GM19468 (cell line): Measurements from ENCODE around the gene TNS1.

Experiments used
- ATAC-seq: cut with Tn5 transposase; IDR thresholded peaks from one replicate; pipeline ENCODE4 v1.9.1; 2021; ENCODE audit warnings: mild to moderate bottlenecking, moderate library complexity, moderate number of reproducible peaks; ENCODE audit not compliant: unreplicated experiment; ENCODE audit errors: extremely low read depth

TNS1 gene

DNA sequence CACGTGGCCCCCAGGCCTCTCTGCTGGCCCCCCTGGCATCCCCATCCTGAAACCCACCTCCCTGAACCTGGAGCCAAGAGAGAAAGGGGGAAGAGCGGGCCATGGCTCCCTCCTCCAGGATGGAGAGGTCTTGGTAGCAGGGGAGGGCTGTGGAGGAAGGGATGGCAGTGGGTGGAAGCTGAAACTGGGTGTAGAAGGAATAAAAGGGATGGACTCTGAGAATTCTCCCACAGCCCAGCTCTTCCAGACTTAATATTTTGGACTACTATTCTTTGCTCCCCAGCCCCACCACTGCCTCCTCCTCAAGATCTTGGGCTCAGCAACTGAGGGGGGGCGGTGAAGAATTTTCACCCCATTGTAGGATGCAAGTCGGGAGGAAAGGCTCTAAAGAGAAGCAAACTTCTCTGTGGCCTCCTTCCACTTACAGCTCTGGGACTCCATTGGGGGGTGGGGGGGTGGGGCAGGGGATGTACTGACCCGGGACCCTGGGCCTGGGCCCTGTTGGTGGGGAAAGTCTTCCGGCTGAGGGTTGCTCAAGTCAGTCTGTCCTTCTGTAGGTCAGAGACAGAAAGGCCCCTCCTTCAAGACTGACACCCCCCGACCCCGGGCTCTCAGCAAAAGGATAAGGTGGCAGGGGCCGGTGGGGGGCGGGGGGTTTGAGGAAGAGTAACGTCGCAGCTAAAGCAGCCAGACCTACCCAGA is 501 bp downstream of the TNS1 start:
- no peak for ATAC-seq

DNA sequence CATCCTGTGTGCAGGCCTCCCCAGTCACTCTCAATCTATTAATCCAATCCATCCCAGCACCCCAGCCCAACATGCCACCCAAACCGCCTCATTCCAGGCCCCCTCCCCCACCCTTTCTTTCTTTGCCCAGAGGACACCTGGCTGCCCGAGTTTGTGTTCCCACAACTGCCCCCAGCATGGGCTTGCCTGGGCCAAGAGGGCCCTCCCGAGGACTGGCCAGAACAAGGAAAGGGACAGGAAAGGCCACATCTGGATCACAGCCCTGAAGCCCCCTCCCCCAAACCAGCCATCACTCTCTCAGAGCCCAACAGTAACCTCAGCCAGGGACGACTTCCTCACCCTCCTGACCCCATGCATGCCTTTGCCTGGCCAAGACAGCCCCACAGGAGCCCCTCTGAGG is 1.2 kb downstream of the TNS1 start:
- ATAC-seq, result no peak

DNA sequence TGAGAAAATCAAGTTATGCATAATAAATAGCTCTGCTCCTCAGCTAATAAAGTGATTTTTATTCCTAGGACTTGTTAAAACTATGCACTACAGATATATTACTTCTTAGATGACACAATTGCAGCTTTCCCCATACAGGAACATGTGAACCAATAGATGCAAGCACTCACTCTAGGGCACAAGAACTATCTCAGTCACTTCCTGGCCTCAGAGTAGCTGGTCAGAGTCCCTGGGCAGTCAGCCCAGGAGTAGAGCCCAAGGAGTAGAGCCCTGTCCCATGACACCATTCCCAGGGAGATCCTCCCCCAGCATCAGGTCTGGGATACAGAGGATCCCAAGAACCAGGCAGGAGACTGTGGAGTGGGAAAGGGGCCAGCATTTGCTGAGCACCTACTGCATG is 2.7 kb downstream of the TNS1 start:
- no peak for ATAC-seq

DNA sequence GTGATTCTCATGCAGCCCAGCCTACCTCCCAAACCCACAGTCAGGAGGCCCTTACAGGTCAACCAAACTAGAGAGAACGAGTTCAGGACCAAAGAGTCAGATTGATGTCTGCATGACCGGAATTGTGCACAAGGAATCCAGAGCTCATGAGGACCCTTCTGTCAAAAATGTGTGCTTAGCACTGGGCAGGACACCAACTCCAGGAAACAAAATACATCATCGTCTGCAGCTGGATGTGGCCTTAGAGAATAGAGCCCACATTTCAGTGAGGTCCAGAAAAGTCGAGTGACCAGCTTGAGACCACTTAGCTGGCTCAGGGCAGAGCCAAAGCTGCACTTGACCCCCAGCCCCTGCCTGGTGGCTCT is 3.2 kb downstream of the TNS1 start:
- no peak for ATAC-seq

DNA sequence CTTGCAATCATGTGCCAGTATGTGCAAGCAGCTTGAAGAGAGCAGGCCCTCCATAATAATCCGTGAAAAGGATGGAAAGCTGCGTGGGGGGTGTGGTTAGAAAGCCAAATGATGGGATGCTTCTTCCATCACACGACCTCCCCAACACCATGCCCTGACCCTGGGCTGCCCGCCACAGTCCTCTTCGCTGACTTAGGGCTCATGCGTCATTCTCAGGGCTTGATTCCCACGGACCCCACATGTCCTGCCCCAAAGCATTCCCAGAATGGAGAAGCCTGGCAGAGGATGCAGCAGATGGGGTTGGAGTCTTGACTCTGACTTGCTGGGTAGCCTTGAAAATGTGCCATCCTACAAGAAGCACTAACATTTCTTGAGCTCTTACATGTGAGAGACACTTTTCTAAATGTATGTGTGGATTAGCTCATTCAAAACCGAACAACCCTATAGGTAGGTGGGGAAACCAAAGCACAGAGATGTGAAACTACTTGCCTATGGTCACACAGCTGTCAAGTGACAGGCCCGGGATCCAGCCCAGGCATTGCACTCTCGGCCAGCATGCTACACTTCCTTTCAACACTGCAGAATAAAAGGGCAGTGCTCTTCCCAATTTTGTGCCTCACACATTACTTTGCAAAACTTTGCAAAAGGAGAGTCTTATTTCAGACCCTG is 3.7 kb downstream of the TNS1 start:
- ATAC-seq, result no peak

DNA sequence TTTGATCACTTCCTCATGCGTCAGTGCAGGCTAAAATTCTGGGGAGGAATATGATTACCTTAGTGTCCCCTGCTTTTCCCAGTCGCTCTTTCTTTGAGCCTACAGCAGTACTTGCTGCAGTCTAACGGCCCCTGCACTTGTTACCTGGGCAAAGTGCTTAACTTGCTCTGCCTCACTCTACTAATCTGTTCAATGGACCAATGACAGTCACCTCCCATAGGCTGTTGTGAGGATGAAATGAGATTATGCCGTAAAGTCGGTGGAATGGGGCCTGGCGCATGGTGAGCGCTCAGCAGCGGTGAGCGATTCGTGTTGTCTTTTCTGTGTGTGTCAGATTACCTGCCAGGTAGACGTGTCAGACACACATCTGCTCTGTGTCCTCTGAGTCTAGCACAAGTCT is 5.3 kb downstream of the TNS1 start:
- no peak for ATAC-seq

DNA sequence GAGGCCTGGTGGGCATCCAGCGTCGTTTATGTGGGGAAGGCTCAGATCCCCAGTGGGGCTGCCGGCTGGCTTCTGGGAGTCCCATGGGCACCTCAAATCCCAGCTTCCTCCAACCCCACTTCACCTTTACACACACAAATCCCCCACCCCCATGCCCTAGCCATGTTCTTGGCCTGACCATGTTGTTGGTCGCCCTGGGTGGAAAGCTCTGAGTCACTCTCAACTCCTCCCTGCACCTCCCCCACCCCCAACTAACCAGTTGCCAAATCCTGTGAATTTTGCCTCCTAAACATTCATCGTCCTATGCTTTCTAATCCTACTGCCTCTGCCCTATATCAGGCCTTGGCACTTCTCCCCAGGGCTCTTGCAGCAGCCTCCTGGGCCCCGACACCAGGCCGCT is 6.4 kb downstream of the TNS1 start:
- ATAC-seq, result no peak

DNA sequence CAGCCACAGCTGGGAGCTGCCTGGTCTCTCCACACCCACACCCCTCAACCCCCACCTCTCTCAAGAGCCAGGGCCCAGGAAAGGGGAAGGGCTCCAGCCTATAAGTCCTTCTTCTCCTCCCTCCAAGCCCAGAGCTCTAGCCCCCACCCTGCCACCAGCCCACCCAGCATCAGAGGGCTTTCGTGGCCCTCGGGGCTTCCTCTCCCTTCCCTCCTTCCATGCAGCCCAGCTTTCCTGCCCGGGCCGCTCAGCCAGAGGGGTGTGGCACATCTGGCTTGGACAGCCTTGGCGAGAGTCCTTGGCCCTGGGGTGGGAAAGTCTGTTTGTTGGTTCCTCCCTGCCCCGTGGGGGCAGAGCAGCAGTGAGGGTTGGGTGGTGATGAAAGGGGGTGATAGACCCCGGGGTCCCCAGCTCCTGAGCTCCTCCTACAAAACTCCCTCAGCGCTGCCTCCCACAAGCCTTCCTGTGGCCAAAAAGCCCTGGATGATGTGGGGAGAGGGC is 7.0 kb downstream of the TNS1 start:
- ATAC-seq, result no peak

DNA sequence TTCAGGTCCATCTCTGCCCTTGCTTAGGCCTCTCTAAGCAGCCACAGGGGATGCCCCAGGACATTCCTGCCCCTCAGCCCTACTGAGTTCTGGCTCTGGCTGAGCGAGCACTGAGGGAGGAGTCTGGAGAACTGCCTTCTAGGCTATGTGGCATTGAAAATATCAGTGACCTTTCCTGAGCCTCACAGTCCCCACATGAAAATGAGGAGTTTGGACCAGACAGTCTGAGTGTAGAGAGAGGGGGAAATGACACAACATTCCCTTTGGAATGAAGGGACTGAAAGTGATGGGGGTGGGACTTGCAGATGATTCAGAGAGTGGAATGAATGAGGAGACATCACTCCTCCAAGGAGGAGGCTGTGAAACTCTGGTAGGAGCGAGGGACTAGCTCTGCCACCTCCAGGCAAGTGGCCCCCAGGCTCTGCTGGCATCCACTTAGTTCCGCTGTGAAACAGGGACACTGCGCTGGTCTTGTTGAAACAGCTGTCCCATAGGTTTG is 8.0 kb downstream of the TNS1 start:
- ATAC-seq, result no peak

DNA sequence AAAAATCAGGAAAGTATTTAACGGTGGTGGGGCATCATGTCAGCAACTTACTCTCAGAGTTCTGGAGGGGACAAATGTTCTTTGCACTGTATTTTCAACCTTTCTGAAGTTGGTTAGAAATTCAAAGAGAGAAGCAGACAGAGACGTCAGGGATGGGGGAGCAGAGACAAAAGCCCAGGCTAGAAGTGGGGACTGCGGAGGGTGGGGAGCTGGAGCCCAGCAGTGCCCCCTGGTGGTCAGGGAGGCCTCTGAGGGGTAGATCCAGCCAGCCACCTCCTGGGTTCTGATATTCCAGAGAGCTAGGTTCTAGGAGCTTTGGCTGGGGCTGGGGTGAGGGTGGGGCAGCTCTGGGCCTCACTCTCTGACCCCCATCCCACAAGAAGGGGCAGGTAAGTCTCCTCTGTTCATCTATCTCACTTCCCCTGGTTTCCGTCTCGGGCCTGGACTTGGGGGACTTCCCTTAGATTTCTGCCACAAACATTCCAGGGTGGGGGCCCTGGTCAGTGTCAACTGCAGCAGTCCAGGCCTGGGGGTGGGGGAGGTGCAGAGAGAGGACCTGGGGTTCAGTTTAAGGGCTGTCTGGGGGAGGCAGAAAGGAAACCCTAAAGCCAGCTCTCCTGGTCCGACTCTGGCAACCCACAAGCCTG is 8.9 kb downstream of the TNS1 start:
- no peak for ATAC-seq

DNA sequence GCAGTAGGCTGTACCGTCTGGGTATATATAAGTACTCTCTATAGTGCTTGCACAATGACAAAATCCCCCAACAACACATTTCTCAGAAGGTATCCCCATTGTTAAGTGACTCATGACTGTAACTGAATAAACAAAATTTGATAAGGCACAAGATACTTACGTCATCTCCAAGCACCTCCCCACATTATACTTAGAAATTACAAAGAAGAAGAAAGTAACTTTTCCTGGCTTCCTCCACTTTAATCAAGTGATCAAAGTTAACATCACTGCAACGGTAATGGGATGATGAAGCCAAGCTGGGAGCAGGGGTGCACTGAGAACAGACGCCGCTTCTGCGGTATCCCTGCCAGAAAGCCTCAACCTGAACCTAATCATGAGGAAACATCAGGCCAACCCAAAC is 9.7 kb downstream of the TNS1 start:
- ATAC-seq, result no peak

DNA sequence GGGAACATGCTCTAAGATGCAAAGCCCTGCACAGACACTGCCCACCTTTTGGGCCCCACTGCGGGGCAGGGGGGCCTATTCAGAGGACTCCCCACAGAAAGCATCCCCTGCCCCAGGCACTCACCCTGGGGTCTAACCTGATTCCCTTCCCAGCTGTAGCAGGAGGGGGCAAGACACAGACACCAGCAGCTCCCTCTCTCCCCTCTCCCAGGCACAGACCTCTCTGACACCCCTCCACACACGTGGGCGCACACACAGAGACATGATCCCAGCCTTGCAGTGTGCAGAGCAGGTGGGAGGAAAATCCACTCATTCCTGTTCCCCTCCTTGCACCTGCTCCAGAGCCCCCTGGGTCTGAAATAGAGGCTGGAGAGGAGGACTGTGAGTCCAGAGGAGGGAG is 10.7 kb downstream of the TNS1 start:
- ATAC-seq, result no peak

DNA sequence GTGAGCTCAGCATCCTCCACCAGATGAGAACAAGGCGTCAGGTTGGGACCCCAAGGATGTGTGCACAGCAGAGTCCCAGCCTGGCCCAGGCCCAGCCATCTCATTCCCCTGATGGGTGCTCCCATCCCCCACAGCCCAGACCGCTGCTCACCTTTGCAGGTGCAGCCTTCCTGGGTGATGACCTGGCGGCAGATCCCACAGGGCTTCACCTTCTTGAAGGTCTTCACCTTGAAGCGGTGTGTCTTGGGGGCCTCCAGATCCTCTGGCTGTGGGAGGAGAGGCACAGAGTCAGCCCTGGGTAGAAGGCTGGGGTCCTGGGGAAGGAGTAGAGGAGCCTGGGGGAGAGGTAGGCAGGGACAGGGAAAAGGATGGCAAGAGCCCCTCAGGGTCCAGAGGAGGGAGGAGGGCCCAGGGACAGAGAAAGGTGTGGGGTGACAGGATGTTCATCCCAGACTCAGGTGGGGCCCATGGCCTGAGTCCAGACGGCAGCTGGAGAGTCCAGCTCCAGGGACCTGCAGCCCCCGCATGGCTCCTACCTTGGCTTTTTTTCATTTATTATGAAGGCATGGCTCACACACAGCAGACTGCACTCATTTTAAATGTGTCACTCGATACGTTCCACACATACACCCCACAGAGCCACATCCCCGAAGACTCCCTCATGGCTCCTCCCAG is 11.9 kb downstream of the TNS1 start:
- no peak for ATAC-seq

DNA sequence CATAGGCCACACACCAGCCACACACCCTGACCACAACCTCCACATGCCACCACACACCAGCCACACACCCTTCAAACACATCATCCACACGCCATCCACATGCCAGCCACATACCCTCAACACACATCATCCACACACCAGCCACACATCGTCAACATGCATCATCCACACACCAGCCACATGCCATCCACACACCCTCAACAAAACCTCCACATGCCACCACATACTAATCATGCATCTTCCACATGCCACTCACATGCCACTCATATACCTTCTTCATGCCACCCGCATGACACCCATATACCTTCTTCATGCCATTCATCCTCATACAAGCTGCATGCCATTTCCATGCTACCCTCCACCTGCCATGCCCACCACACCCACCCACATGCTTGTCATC is 12.4 kb downstream of the TNS1 start:
- no peak for ATAC-seq

DNA sequence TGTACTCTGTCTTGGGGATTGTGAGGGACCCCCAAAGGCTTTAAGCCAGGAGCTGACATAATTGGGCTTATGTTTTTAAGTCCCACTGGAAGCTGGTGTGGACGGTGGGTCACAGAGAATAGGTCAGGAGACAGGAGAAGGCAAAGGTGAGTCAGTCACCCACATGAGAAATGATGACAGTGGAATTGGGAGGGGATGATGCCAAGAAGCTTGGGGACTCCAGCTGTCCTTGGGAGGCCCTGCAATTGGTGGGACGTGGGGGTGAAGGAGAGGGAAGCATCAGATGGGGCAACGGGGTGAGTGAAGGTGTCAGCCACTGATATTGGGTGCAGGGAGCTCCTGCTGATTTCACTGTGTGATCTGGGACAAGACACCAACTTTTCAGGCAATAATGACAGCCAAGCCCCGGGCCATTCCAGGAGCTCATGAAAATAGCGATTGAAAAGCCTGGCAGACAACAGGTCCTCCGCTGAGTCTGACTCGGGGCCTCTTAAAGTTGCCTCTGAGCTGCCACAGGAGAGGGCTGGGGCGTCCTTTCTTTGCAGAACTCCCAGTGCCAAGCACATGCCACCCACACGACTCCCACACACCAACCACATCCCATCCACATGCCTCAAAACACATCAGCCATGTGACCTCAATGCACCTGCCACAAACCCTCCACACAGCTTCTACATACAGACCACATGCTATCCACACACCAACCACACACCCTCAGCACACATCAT is 13.4 kb downstream of the TNS1 start:
- ATAC-seq, result no peak

DNA sequence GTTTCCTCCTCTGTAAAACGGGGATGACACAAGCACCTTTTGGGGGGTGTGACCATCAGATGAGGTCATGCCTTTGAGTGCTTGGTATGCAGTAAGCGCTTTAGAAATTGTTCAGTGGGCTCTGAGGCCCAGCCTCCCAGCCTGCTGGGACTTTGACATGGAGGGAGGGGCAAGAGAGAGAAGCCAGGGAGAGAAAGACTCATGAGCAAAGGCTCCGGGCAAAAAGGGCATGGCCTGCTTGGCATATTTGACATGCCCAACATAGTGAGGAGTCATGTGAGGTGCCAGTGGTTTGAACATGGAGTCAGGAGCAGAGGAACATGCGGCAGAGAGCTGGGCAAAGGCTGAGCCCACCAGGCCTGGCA is 14.0 kb downstream of the TNS1 start:
- no peak for ATAC-seq

DNA sequence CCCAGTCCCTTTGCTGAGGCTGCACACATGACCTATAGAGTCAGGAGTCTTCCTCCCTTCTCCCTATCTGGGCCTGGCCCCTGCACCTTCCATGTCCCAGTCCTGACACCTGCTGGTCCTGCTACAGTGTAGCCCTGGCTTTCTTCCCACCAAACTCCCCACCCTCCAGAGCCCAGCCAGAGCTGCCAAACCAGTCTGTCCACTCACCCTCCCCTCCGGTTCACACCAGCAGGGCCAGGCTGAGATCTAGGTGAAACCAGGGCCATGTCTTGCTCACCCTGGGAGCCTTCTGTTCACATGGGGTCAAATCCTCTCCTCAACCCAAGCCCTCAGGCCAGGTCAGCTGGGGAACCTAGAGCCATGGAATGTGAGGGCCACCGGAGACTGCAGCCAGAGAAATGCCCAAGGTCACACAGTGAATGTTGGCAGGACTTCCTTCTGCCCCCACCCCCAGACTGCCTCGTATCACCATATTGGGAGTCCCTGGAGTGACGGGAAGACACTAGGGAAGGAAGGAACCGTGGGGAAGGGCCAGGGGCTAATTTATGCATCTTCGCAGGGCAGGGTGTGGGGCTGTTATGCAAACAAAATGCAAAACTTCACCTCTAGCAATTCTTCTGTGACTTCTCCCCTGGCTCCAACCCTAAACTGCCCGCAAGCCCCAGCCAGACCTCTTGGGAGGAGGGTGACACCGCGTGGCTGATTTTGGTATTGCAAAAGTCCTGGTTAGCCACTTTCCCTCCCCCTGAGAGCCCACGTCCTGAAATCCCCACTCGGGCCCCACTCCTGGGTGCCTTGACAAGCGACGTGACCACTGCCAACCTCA is 14.6 kb downstream of the TNS1 start:
- no peak for ATAC-seq

DNA sequence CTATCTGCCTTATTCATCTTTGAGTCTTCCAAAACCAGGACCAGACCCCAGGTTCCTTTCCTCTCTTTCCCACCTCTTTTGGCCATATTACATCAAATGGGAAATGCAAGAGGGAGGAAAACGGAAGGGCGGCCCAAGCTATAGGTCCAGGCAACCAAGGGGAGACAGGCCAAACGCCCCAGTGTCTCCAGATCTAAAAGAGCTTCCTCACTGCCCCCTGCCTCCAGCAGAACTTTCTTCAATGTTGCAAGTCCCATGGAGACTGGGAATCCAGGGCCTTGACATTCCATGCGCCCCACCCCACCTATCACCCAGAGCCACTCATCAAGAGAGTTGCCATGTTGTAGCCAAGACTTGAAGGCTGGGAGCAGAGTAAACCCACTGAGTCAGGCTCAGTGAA is 15.4 kb downstream of the TNS1 start:
- ATAC-seq, result no peak

DNA sequence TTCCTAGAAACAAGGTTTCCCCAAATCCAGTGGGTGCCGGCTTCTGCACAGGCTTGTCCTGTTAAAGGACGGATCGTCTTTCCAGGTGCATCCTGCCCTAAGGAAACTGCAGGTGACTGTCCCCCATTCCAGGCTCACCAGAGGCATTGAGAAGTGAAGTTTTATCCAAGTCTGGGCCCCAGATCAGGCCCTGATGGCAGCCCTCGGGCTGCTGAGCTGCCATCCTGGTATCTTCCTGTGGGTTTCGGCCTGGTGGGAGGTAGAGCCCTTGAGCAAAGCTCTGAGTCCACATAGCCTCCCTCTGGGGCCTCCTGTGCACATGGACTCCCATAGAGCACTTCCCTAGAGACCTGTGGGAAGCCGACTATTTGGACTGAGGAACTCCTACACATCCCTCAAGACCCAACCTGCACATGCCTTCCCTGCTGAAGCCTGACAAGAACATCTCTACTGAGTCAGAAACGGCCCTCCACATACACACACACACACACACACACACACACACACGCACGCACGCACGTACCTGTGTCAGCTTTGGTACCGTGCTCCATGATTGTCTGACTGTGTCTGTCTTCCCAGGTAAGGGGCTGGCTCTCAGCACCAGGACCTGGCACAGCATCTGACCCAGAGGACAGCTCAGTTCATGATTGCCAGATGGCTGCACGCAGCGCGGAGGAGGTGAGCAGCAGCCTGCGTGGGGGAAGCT is 16.4 kb downstream of the TNS1 start:
- ATAC-seq, result no peak
